ENCODE data around the gene PSMD2. TPM values are rescaled to one million over a fixed set of nuclear protein-coding genes. Genes with fewer than 3 reads are reported as not detected.

The PSMD2 gene
- polyA plus RNA-seq, 1 donor from 2014 or later: 319 TPM

DNA sequence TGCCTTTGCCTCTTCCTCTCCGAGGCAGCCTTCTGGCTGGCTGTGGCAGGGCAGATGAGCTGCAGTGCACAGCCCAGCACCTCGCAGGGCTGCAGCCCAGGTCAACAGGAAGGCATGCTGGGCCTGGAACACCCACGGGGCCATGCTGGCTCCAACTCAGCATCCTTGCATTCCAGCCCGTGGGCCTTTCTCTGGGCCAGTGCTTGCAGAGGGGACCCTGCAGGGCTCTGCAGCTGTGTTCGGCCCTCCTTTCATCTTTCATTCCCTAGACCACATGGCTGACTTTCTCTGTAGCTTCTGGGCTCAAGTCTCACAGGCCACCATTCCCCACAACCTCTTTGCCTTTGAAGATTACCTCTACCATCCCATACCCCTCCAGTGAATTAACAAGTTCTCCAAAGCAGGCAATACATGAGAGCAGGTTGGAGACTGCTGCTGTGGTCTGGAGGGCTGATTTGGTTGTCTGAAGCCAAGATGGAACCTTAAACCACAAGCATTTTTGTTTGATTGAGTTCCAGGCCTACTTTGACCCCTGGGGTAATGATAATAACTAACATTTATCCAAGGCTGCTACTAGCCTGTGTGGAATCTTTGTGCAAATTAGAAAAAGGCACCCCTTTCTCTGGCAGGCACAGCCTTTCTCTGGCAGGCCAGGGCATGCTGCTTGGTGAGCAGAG is 44.3 kb downstream of the PSMD2 start:
- TF ChIP-seq EP300 (conservative IDR thresholded peaks at IDR 0.05; ENCODE audit: poor library complexity, severe bottlenecking) (no peak), RAD21 (conservative IDR thresholded peaks at IDR 0.05) (no peak), EZH2 (IDR thresholded peaks at IDR 0.05; ENCODE audit: borderline replicate concordance, insufficient read depth, low read length, poor library complexity, severe bottlenecking) (no peak), SMC3 (conservative IDR thresholded peaks at IDR 0.05; ENCODE audit: poor library complexity) (no peak), TAF1 (IDR thresholded peaks at IDR 0.05; ENCODE audit: low read depth) (no peak), MXI1 (conservative IDR thresholded peaks at IDR 0.05; ENCODE audit: poor library complexity, severe bottlenecking) (no peak), POLR2AphosphoS5 (IDR thresholded peaks at IDR 0.05) (no peak)
- TF ChIP-seq, protein P1, sequence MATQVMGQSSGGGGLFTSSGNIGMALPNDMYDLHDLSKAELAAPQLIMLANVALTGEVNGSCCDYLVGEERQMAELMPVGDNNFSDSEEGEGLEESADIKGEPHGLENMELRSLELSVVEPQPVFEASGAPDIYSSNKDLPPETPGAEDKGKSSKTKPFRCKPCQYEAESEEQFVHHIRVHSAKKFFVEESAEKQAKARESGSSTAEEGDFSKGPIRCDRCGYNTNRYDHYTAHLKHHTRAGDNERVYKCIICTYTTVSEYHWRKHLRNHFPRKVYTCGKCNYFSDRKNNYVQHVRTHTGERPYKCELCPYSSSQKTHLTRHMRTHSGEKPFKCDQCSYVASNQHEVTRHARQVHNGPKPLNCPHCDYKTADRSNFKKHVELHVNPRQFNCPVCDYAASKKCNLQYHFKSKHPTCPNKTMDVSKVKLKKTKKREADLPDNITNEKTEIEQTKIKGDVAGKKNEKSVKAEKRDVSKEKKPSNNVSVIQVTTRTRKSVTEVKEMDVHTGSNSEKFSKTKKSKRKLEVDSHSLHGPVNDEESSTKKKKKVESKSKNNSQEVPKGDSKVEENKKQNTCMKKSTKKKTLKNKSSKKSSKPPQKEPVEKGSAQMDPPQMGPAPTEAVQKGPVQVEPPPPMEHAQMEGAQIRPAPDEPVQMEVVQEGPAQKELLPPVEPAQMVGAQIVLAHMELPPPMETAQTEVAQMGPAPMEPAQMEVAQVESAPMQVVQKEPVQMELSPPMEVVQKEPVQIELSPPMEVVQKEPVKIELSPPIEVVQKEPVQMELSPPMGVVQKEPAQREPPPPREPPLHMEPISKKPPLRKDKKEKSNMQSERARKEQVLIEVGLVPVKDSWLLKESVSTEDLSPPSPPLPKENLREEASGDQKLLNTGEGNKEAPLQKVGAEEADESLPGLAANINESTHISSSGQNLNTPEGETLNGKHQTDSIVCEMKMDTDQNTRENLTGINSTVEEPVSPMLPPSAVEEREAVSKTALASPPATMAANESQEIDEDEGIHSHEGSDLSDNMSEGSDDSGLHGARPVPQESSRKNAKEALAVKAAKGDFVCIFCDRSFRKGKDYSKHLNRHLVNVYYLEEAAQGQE (IDR thresholded peaks at IDR 0.05; ENCODE audit: borderline replicate concordance): no peak
- H3K27me3 ChIP-seq (ENCODE audit: insufficient read depth, low read depth, low read length): no peaks in the 10 kb centered on the region
- no peak overlapping the region for H3K4me2 ChIP-seq (ENCODE audit: low read length)
- H3K9me3 ChIP-seq (ENCODE audit: low read length): no peaks in the 10 kb centered on the region
- H3K36me3 ChIP-seq (ENCODE audit: insufficient read depth, low read length): no peaks in the 10 kb centered on the region
- peaks cover 17% of the 10 kb centered on the region for H3K79me2 ChIP-seq (replicated peaks; ENCODE audit: insufficient read depth, low read length)
- no peaks in the 10 kb centered on the region for H3K9me2 ChIP-seq (ENCODE audit: insufficient read depth, low read length)
- no peak overlapping the region for H2AFZ ChIP-seq (ENCODE audit: low read depth, low read length)
- no peak overlapping the region for H3K27ac ChIP-seq (ENCODE audit: low read length)
- H3K4me3 ChIP-seq (ENCODE audit: low read length): no peak overlapping the region
- H3F3A ChIP-seq (ENCODE audit: insufficient read depth, low read length, poor library complexity, severe bottlenecking): no peaks in the 10 kb centered on the region
- no peak overlapping the region for H3K9ac ChIP-seq (ENCODE audit: low read length)
- H4K20me1 ChIP-seq (ENCODE audit: insufficient read depth): no peaks in the 10 kb centered on the region

DNA sequence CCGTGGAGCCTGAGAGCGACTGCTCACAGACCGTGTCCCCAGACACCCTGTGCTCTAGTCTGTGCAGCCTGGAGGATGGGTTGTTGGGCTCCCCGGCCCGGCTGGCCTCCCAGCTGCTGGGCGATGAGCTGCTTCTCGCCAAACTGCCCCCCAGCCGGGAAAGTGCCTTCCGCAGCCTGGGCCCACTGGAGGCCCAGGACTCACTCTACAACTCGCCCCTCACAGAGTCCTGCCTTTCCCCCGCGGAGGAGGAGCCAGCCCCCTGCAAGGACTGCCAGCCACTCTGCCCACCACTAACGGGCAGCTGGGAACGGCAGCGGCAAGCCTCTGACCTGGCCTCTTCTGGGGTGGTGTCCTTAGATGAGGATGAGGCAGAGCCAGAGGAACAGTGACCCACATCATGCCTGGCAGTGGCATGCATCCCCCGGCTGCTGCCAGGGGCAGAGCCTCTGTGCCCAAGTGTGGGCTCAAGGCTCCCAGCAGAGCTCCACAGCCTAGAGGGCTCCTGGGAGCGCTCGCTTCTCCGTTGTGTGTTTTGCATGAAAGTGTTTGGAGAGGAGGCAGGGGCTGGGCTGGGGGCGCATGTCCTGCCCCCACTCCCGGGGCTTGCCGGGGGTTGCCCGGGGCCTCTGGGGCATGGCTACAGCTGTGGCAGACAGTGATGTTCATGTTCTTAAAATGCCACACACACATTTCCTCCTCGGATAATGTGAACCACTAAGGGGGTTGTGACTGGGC is 45.7 kb downstream of the PSMD2 start:
- Histone ChIP-seq H3K9ac (ENCODE audit: low read length) (no peak overlapping the region), H3K27ac (ENCODE audit: low read length) (no peak overlapping the region), H3F3A (ENCODE audit: insufficient read depth, low read length, poor library complexity, severe bottlenecking) (no peaks in the 10 kb centered on the region), H3K79me2 (replicated peaks; ENCODE audit: insufficient read depth, low read length) (peaks cover 14% of the 10 kb centered on the region), H4K20me1 (ENCODE audit: insufficient read depth) (no peaks in the 10 kb centered on the region), H3K36me3 (ENCODE audit: insufficient read depth, low read length) (no peaks in the 10 kb centered on the region), H2AFZ (ENCODE audit: low read depth, low read length) (no peak overlapping the region), H3K4me3 (ENCODE audit: low read length) (no peak overlapping the region), H3K4me2 (ENCODE audit: low read length) (no peak overlapping the region), H3K9me2 (ENCODE audit: insufficient read depth, low read length) (no peaks in the 10 kb centered on the region), H3K27me3 (ENCODE audit: insufficient read depth, low read depth, low read length) (no peaks in the 10 kb centered on the region), H3K9me3 (ENCODE audit: low read length) (no peaks in the 10 kb centered on the region)
- TF ChIP-seq RAD21 (conservative IDR thresholded peaks at IDR 0.05) (no peak), SMC3 (conservative IDR thresholded peaks at IDR 0.05; ENCODE audit: poor library complexity) (no peak), MXI1 (conservative IDR thresholded peaks at IDR 0.05; ENCODE audit: poor library complexity, severe bottlenecking) (no peak), EP300 (conservative IDR thresholded peaks at IDR 0.05; ENCODE audit: poor library complexity, severe bottlenecking) (no peak), POLR2AphosphoS5 (IDR thresholded peaks at IDR 0.05) (no peak), TAF1 (IDR thresholded peaks at IDR 0.05; ENCODE audit: low read depth) (no peak), EZH2 (IDR thresholded peaks at IDR 0.05; ENCODE audit: borderline replicate concordance, insufficient read depth, low read length, poor library complexity, severe bottlenecking) (no peak)
- TF ChIP-seq, protein P1 (IDR thresholded peaks at IDR 0.05; ENCODE audit: borderline replicate concordance): no peak
- TF ChIP-seq, protein P2, sequence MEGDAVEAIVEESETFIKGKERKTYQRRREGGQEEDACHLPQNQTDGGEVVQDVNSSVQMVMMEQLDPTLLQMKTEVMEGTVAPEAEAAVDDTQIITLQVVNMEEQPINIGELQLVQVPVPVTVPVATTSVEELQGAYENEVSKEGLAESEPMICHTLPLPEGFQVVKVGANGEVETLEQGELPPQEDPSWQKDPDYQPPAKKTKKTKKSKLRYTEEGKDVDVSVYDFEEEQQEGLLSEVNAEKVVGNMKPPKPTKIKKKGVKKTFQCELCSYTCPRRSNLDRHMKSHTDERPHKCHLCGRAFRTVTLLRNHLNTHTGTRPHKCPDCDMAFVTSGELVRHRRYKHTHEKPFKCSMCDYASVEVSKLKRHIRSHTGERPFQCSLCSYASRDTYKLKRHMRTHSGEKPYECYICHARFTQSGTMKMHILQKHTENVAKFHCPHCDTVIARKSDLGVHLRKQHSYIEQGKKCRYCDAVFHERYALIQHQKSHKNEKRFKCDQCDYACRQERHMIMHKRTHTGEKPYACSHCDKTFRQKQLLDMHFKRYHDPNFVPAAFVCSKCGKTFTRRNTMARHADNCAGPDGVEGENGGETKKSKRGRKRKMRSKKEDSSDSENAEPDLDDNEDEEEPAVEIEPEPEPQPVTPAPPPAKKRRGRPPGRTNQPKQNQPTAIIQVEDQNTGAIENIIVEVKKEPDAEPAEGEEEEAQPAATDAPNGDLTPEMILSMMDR (IDR thresholded peaks at IDR 0.05; ENCODE audit: poor library complexity, severe bottlenecking): no peak

Data from neural cell (in vitro differentiated cells).